HL-60 (cell line): Measurements from ENCODE around the gene DYNC1H1.

Experiments
- CTCF ChIP-seq: IDR thresholded peaks from one replicate; pipeline ENCODE4 v1.5.1; 2011; ENCODE audit warnings: low read length, control low read depth, inconsistent platforms; ENCODE audit not compliant: insufficient read depth
- REST ChIP-seq: IDR thresholded peaks from 2 replicates; pipeline ENCODE4 v1.6.1; 2012; ENCODE audit warnings: low read depth; ENCODE audit not compliant: insufficient replicate concordance
- SPI1 ChIP-seq: IDR thresholded peaks from 2 replicates; pipeline ENCODE4 v1.6.1; 2012; ENCODE audit warnings: low read depth, mild to moderate bottlenecking, borderline replicate concordance

- no peak for TF ChIP-seq CTCF
- no peak for TF ChIP-seq REST
- TF ChIP-seq SPI1: no peak
Measured at GRCh38 chr14:101988377-101988776, 24.0 kb downstream of the DYNC1H1 start.
